AG04450 (cell line): Measurements from ENCODE around the gene DRD5. TPM values are rescaled to one million over a fixed set of nuclear protein-coding genes. Genes with fewer than 3 reads are reported as not detected.

Experiments
- CTCF ChIA-PET: fragments of 300-600, 350-600 bp; formaldehyde crosslinking; extraction: SDS; loops from one replicate; lab custom pipeline; 2022; ENCODE audit warnings: antibody characterized with exemption, inconsistent platforms; lab: Charles Lee
- POLR2A ChIA-PET: fragments of 350-600 bp; formaldehyde crosslinking; extraction: SDS; loops from one replicate; lab custom pipeline; 2021; ENCODE audit warnings: antibody characterized with exemption, inconsistent platforms; lab: Yijun Ruan, JAX
- DNase-seq: peaks from one replicate; pipeline ENCODE4 v3.0.0-alpha.2; 2011; ENCODE audit warnings: low read depth, low spot score
- H3K27ac ChIP-seq: one replicate; pipeline ENCODE4 v1.5.1; 2012; ENCODE audit warnings: low read depth, low read length, control low read depth
- H3K27me3 ChIP-seq: one replicate; pipeline ENCODE4 v1.6.0; 2012; ENCODE audit warnings: low read length; ENCODE audit not compliant: control insufficient read depth, insufficient read depth
- H3K4me3 ChIP-seq: 2 replicates; pipeline ENCODE4 v1.5.1; 2011; ENCODE audit warnings: mild to moderate bottlenecking, low read depth, low read length, control low read depth
- H3K9me3 ChIP-seq: 2 replicates; pipeline ENCODE4 v1.5.1; 2012; ENCODE audit warnings: low read length; ENCODE audit not compliant: control insufficient read depth, insufficient read depth
- polyA plus RNA-seq: library from polyadenylated mRNA; depleted of rRNA; stranded (reverse); fragments of >200 nt; gene quantifications from 2 replicates; pipeline ENCODE4 v1.2.3, GENCODE V29; 2011; rRNA removed
- small RNA-seq: library from RNA; depleted of rRNA; stranded (forward); fragments of <200 nt; gene quantifications from one replicate; pipeline ENCODE3, GENCODE V24; 2012; ENCODE audit warnings: low read depth; ENCODE audit not compliant: insufficient read length
- TF ChIP-seq, protein P1 (sequence below): IDR thresholded peaks from 2 replicates; pipeline ENCODE4 v1.5.1; 2011; ENCODE audit warnings: low read depth, low read length, control low read depth, inconsistent platforms

Gene DRD5
- polyA plus RNA-seq, 1 experiment: not detected

DNA sequence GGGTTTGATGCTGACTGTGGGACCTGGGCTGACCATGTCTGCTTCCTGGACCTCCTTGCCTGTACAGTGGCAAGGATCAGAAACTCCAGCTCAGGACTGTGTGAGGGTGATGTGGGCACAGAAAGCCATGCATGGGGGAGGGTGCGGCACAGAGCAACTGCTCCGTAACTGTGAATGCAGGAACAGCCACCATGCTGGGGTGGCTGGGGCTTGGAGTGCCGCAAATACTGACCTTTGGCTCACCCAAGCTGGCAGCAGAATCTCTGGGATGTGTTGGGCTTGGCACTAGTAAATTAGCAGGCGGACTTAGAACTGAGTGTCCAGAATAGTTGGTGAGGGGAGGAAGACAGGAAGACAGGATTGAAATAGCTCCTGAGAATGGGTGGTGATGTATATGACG lies 52.0 kb downstream of the DRD5 start:
- no peak overlapping the region for H3K4me3 ChIP-seq
- no peak overlapping the region for H3K27ac ChIP-seq
- POLR2A ChIA-PET: no interaction called here
- no peak for DNase-seq
- CTCF ChIA-PET: no interaction called here
- TF ChIP-seq, protein P1, sequence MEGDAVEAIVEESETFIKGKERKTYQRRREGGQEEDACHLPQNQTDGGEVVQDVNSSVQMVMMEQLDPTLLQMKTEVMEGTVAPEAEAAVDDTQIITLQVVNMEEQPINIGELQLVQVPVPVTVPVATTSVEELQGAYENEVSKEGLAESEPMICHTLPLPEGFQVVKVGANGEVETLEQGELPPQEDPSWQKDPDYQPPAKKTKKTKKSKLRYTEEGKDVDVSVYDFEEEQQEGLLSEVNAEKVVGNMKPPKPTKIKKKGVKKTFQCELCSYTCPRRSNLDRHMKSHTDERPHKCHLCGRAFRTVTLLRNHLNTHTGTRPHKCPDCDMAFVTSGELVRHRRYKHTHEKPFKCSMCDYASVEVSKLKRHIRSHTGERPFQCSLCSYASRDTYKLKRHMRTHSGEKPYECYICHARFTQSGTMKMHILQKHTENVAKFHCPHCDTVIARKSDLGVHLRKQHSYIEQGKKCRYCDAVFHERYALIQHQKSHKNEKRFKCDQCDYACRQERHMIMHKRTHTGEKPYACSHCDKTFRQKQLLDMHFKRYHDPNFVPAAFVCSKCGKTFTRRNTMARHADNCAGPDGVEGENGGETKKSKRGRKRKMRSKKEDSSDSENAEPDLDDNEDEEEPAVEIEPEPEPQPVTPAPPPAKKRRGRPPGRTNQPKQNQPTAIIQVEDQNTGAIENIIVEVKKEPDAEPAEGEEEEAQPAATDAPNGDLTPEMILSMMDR: no peak
- peaks cover 34% of the 10 kb centered on the region for H3K9me3 ChIP-seq
- H3K27me3 ChIP-seq: no peaks in the 10 kb centered on the region

Small RNA genes lying within 50 kb of the gene (small RNA-seq; reads per million reads assigned to genes)
- gene RNA5SP154: not detected

Other genes with a start within 250 kb of the DRD5 start
- gene SLC2A9, start 239.9 kb downstream of the DRD5 start, polyA plus RNA-seq: 2.4 and 3.0 TPM in 2 replicates